Naive B cell (primary cell): ENCODE measurements around the gene QRSL1. TPM values are rescaled to one million over a fixed set of nuclear protein-coding genes. Genes with fewer than 3 reads are reported as not detected.

ENCODE experiments used
- polyA plus RNA-seq, 6 donors: library from polyadenylated mRNA; unstranded; fragments of 300-500 nt; fragmentation: Illumina TruSeq; gene quantifications; one replicate each; pipeline ENCODE4 v1.2.3, GENCODE V29; 2021; ENCODE audit warnings: low read depth in 6 of 6

QRSL1 gene
- polyA plus RNA-seq, 6 donors from 2014 or later, result 82.0 to 97.2 (median 88.6) TPM

Other genes starting within 250 kb of the QRSL1 start
- 10 to 100 TPM; 14.1 to 38.8 (median 18.1) TPM for gene RTN4IP1, start 80 bp upstream of the QRSL1 start, polyA plus RNA-seq